Activated CD4-positive, alpha-beta T cell treated with anti-CD3 and anti-CD28 coated beads for 24 hours (primary cell): ENCODE measurements around the gene SMC1A.
"Not testable (repeated sequence)": the region's sequence is repeated elsewhere in the genome, so short reads cannot be mapped to it uniquely, and the experiment has no call there.

ENCODE experiments used
- DNase-seq, 2 donors: peaks; one replicate each; pipeline ENCODE4 v3.0.0-alpha.2; 2020; ENCODE audit warnings: low read depth in 2 of 2

Gene SMC1A

GRCh38 chrX:53422086-53422860 lies at the start of gene SMC1A:
SMC1A (minus strand) TSS chrX:53422654; CDS start chrX:53422600, 54 bp downstream.
- DNase-seq = peak; percentile 91 to 97

GRCh38 chrX:53471346-53471745 lies 48.9 kb upstream of the SMC1A start:
- no peak for DNase-seq

DNA sequence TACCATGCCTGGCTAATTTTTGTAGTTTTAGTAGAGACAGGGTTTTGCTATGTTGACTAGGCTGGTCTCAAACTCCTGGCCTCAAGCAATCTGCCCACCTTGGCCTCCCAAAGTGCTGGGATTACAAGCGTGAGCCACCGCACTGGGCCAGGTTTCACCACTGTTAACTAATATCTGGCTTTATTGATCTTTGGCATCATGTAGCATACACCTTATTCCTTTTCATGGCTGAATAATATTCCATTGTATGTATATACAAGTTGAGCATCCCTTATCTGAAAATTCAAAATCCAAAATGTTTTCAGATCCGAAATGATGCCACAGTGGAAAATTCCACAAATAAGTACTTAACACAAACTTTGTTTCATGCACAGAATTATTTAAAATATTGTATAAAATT lies 46.2 kb upstream of the SMC1A start:
- DNase-seq = not testable (repeated sequence)

GRCh38 chrX:53458082-53458481 lies 35.6 kb upstream of the SMC1A start:
- DNase-seq = no peak

DNA sequence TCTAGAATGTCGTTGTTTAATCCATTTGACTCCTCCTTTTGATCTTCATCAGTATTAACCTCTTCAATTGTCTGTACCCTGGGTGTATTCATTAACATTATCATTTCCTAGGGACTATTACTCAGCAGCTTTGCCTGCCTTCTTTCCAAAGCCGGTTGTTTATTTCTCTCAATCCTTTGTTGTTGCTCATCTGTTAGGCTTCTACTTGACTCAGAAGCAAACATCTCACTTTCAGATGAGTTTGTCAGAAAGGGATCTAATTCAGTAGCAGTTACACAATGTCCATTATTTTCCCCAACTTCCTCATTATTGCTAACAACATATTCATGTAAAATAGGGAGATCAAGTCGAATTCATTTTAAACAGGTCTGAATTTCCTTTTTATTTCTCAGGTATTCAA lies 33.8 kb upstream of the SMC1A start:
- DNase-seq = no peak

GRCh38 chrX:53452812-53453211 lies 30.4 kb upstream of the SMC1A start:
- DNase-seq = no peak

DNA sequence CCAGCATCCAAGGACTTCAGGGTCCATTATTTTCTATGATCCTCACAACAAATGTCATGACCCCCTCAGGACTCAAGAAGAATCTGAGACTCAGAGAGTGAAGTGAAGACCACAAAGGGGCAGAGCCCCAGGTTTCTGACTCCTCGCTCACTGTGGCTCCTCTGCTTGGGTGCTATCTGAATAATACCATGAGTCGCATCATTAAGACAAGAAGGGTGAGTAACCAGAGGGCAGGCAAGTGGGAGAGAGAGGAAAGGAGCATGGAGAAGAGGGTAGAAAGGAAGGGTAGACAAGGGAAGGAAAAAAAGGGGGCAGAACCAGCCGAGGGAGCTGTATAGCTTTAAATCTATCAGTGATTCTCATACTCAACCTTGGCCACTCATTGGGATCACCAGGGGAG lies 27.2 kb upstream of the SMC1A start:
- DNase-seq = no peak

DNA sequence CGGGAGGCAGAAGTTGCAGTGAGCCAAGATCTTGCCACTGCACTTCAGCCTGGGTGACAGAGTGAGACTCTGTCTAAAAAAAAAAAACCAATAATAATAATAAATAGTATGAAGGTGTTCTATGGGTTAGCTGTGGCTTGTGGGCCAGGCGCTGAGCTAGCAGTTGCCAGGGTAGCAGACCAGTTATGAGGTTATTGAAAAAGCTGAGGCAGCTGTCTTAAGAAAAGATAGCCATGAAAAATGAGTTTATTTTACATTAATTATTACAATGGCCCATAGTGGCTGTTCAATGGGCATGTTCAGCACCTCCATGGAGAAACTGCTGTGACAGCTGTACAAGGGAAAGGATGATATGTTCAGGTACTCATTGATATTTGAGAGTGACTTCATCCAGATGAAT lies 25.0 kb upstream of the SMC1A start:
- DNase-seq = no peak

DNA sequence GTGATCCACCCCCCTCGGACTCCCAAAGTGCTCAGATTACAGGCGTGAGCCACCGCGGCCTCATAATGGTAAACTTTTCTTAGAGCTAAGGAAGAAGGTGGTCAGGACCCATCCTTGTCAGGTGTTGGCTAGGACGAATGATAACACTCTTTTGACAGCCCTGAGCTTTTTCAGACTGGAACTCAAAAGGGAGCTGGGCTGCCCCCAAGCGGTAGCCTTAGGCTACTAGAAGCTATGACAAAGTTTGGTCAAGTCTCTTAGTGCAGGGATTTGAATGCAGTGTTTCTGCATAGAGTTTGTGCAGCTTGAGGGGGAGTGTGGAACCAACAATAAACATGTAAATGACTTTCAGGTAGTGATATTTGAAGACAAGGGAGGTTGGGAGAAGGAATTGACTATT lies 23.5 kb upstream of the SMC1A start:
- DNase-seq = peak; percentile 23 to 29

- DNase-seq = no peak
Measured at GRCh38 chrX:53442322-53442631, 19.8 kb upstream of the SMC1A start.

DNA sequence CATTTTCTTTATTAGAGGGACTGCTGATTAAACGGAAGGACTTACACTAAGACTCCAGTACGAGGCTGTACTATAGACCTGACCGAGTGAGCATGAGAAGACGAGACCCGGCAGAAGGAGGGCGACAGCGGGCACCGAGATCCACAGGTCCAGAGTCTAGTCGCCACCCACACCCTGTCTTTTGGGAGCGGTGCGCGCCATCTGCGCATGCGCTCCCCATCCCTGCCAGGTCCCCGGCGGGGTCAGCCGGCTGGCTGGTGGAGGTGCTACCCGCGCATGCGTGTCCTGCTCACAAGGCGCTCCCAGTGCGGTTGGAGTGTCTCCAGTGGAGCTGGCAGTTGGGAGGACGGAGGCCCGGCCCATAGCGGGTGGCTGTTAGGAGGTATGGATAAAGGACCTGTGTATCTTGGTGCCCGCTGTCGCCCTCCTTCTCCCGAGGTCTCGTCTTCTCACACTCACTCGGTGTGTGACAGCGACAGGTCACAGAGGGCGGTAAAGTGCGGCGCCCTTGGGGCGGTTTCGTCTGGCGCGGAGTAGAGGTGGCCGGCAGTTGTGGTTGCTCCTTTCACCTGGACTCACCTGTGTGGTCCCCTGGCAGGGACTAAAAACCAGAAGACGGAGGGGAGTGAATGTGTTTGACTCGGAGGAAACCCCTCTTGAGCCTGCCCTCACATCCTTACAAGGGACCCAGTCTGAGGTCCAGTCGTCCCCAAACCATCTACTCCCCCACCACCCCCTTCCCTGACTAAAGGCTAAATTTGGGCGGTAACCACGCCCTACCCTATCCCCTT lies 19.3 kb upstream of the SMC1A start:
- peak; percentile 44 to 72 for DNase-seq

- DNase-seq = no peak
Measured at GRCh38 chrX:53440621-53441517, 18.4 kb upstream of the SMC1A start.

DNA sequence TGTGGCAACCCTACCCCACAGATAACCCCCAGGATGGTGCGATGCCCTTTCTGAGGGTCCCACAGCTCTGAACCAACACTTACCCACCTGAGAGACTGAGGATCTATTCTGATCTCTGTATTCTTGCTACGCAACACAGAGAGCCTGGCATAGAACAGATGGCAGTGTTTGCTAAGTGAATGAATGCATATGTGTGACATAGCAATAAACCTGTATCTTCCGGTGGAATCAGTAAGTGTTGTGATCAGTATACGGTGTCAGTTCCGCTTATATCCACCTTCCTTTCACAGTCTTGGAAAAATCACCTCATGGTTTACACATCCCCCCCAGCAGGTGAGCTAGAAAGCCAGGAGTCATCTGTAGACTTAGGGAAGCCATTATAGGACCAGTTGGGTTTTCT lies 17.6 kb upstream of the SMC1A start:
- no peak for DNase-seq

DNA sequence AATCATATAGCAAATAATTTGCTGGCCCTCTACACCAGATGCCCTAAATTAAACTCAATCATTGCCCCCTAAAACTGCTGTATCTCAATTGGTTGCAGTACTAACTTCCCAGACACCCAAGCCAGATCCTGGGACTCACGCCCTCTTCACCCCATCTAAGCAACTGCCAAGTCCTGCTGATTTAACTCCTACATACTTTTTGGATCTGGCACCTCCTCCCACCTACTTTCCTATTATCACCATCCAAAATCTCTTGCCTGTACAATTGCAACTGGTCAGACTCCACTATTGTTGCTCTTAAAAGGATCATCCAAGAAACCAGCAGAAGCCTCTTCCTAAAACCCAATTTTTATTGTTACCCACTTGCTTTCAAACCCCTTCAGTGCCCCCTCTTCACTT lies 16.4 kb upstream of the SMC1A start:
- DNase-seq = no peak

- no peak for DNase-seq
Measured at GRCh38 chrX:53438174-53438831, 15.8 kb upstream of the SMC1A start.

GRCh38 chrX:53437206-53437605 lies 14.8 kb upstream of the SMC1A start:
- DNase-seq = no peak

- DNase-seq = peak; percentile 35 to 47
Measured at GRCh38 chrX:53435997-53436396, 13.5 kb upstream of the SMC1A start.

DNA sequence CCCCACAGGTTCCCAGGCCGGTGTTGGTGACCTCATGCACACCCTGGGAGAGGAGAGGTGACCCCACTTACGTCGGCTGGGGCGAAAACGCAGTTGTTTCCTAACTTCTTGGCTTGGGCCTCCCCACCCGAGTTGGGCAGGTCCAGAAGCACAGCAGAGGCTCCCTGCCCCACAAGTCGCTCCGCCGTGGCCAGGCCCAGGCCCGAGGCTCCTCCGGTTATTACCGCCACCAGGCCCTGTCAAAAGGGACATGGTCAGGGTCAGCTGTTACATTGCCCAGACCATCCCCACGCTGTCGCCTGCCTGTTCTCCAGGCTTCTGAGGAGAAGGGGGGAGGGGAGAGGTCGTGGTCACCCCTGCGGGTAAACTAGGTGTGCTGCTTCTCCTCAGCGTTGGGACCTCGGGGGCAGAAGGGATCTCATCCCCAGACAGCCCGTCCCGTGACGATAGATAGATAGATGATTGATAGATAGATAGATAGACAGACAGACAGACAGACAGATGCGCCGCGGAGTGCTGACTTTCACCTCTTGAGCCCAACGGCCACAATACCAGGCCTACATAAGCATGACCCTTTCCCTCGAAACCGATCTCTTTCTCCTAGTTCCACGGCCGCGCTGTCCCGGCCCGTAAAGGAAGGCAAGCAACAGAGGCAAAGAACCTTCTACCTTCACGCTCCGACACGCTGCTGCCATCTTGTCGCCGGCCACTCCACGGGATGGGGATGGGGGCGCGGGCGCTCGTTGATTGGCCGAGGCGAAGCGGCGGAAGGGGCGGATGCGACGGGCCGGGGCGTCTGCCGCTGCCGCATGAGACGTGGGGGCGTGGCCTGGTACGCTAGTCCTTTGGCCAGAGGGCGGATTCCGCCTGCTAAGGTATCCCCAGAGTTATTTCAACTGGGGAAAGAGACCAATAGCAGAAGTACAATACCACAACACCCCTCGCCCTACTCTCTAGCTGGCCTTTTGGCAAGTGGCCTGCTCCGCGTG lies 11.5 kb upstream of the SMC1A start, which contains the start of gene HSD17B10:
TSS of gene HSD17B10 (minus strand) at position 720 of the 989 bp plus-strand sequence. CDS start at position 695, 25 bp downstream.
- peak; percentile 77 to 81 for DNase-seq

DNA sequence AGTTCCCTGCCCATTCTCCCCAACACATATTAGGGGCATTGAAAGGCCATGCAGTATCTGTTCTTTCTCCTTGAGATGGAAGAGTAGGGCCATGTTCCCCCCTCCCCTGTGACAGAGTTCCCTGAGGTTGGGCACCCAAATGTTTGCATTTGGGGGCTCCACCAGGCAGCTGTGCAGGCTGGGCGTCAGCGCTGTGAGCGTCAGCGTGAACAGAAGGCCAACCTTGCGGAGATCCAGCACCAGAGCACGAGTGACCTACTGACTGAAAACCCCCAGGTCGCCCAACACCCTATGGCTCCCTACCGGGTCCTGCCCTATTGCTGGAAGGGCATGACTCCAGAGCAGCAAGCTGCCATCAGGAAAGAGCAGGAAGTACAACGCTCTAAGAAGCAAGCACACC lies 7.8 kb upstream of the SMC1A start:
- DNase-seq = no peak

DNA sequence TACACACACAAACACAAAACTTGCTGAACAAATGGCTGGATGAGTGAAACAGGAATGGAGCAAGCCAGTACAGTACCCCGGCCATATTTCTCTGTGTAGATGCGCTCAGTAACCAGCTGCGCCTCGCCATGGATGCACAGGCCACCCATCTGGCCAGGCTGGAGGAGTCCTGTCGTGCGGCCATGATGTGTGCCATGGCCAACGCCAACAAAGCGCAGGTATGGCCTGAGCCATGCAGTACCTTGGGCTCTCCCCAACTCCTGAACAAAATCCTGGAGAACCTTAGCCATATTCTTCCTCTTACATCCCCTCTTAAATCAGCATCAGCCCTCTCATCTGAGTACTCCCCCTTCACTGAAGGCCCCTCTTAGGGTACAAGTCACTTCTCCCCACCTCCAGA lies 7.3 kb upstream of the SMC1A start:
- no peak for DNase-seq
